Measurements from ENCODE around the gene BMP2K. TPM values are rescaled to one million over a fixed set of nuclear protein-coding genes. Genes with fewer than 3 reads are reported as not detected.

Gene BMP2K
- total and polyA plus RNA-seq, 7 donors, result 13.2 to 37.9 (median 30.0) TPM

- 0% methylated on average over 77 of the region's 77 CpGs for WGBS, 2 donors
- Histone ChIP-seq H3K9me3 (no peaks in the 10 kb centered on the region), H3K36me3 (no peaks in the 10 kb centered on the region), H3K27ac (peak within 1 kb of the TSS; percentile 81 to 88 (median 85)), H3K27me3 (no peaks in the 10 kb centered on the region), H3K4me1 (peaks cover 0 to 25% (median 14%) of the 10 kb centered on the region in 4 donors), H3K4me3 (peak within 1 kb of the TSS; percentile 70 to 89 (median 84))
- peak; percentile 92 for DNase-seq
- intact Hi-C loops (cut with DNase I), result loop anchor here (5.0 kb wide), 1 partner anchor 1398 kb away; the partner anchor contains the start of gene CFAP299
- peak; percentile 42 to 84 (median 74) for TF ChIP-seq POLR2AphosphoS5 (IDR thresholded peaks at IDR 0.05)
- no peak for TF ChIP-seq EP300 (IDR thresholded peaks at IDR 0.05)
- TF ChIP-seq, protein P1, sequence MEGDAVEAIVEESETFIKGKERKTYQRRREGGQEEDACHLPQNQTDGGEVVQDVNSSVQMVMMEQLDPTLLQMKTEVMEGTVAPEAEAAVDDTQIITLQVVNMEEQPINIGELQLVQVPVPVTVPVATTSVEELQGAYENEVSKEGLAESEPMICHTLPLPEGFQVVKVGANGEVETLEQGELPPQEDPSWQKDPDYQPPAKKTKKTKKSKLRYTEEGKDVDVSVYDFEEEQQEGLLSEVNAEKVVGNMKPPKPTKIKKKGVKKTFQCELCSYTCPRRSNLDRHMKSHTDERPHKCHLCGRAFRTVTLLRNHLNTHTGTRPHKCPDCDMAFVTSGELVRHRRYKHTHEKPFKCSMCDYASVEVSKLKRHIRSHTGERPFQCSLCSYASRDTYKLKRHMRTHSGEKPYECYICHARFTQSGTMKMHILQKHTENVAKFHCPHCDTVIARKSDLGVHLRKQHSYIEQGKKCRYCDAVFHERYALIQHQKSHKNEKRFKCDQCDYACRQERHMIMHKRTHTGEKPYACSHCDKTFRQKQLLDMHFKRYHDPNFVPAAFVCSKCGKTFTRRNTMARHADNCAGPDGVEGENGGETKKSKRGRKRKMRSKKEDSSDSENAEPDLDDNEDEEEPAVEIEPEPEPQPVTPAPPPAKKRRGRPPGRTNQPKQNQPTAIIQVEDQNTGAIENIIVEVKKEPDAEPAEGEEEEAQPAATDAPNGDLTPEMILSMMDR (IDR thresholded peaks at IDR 0.05), result no peak
These were observed 162.9 kb downstream of the BMP2K start, which contains the start of gene PAQR3 for GRCh38 chr4:78938868-78939666. Gene PAQR3 (minus strand): TSS chr4:78939438. CDS start chr4:78939224, 214 bp downstream.

GRCh38 chr4:78939667-78940008 lies 163.5 kb downstream of the BMP2K start:
- no peaks in the 10 kb centered on the region for H3K36me3 ChIP-seq
- peak overlapping the region; percentile 81 to 88 (median 85) for H3K27ac ChIP-seq
- H3K4me3 ChIP-seq, result peak overlapping the region; percentile 41 to 89 (median 80)
- TF ChIP-seq POLR2A (IDR thresholded peaks at IDR 0.05), result no peak
- H3K4me1 ChIP-seq, result peaks cover 0 to 25% (median 14%) of the 10 kb centered on the region in 4 donors
- WGBS, 2 donors, result 0% methylated on average over 9 of the region's 9 CpGs
- H3K27me3 ChIP-seq, result no peaks in the 10 kb centered on the region
- H3K9me3 ChIP-seq, result no peaks in the 10 kb centered on the region
- DNase-seq, result no peak
- intact Hi-C loops (cut with DNase I), result loop anchor here (5.0 kb wide), 1 partner anchor 1398 kb away; the partner anchor contains the start of gene CFAP299

DNA sequence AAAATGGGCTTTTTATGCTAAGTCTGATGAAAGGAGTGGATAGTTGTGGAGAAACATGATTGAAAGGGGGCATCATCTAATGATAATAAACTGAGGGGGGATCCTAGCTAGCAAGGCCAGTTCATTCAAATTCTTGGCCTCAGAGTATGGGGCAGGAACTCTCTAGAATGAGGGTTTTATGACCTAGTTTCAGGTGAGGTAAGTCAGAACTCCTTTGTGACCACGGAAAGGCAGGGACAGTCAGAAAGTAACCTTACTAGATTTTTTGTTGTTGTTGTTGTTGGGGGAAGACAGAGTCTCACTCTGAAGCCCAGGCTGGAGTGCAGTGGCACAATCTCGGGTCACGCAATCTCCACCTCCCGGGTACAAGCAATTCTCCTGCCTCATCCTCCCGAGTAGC lies 164.6 kb downstream of the BMP2K start:
- Histone ChIP-seq H3K4me3 (no peak overlapping the region), H3K27ac (no peak overlapping the region), H3K36me3 (no peaks in the 10 kb centered on the region), H3K4me1 (peaks cover 0 to 25% (median 14%) of the 10 kb centered on the region in 4 donors), H3K9me3 (no peaks in the 10 kb centered on the region), H3K27me3 (no peaks in the 10 kb centered on the region)
- 90 to 95% methylated on average over 5 of the region's 5 CpGs for WGBS, 2 donors
- intact Hi-C loops (cut with DNase I), result no loop called here
- no peak for DNase-seq
- TF ChIP-seq EP300 (IDR thresholded peaks at IDR 0.05), result no peak

GRCh38 chr4:78944381-78944780 lies 168.2 kb downstream of the BMP2K start:
- Histone ChIP-seq H3K4me1 (peaks cover 0 to 8% (median 2%) of the 10 kb centered on the region in 4 donors), H3K27me3 (no peaks in the 10 kb centered on the region), H3K27ac (no peak overlapping the region), H3K9me3 (no peaks in the 10 kb centered on the region), H3K36me3 (no peaks in the 10 kb centered on the region), H3K4me3 (no peak overlapping the region)
- 22 to 50% methylated on average over 1 of the region's 1 CpG for WGBS, 2 donors
- intact Hi-C loops (cut with DNase I), result no loop called here
- no peak for TF ChIP-seq EP300 (IDR thresholded peaks at IDR 0.05)
- TF ChIP-seq POLR2A (IDR thresholded peaks at IDR 0.05), result no peak
- TF ChIP-seq, protein P1 (IDR thresholded peaks at IDR 0.05), result no peak
- TF ChIP-seq POLR2AphosphoS5 (IDR thresholded peaks at IDR 0.05), result no peak
- no peak for DNase-seq

DNA sequence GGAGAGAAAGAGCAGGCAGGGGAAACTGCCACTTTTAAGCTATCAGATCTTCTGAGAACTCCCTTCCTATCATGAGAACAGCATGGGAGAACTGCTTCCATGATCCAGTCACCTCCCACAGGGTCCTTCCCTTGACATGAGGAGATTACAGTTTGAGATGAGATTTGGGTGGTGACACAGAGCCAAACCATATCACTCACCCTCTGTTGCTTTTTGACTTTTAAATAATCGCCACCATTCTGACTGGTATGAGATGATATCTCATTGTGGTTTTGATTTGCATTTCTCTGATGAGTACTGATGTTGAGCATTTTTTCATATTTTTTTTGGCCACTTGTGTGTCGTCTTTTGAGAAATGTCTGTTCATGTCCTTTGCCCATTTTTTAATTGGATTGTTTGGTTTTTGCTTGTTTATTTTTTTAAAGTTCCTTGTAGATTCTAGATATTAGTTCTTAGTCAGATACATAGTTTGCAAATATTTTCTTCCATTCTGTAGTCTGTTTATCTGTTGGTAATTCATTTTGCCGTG lies 169.6 kb downstream of the BMP2K start:
- no peaks in the 10 kb centered on the region for H3K36me3 ChIP-seq
- H3K4me1 ChIP-seq, result no peaks in the 10 kb centered on the region
- TF ChIP-seq, protein P1 (IDR thresholded peaks at IDR 0.05), result no peak
- TF ChIP-seq POLR2AphosphoS5 (IDR thresholded peaks at IDR 0.05) (no peak), EP300 (IDR thresholded peaks at IDR 0.05) (no peak), POLR2A (IDR thresholded peaks at IDR 0.05) (no peak)
- DNase-seq, result no peak
- H3K4me3 ChIP-seq, result no peak overlapping the region
- 80 to 92% methylated on average over 3 of the region's 3 CpGs for WGBS, 2 donors
- no peak overlapping the region for H3K27ac ChIP-seq
- no peaks in the 10 kb centered on the region for H3K9me3 ChIP-seq
- intact Hi-C loops (cut with DNase I), result no loop called here
- no peaks in the 10 kb centered on the region for H3K27me3 ChIP-seq
